ENCODE results near the gene TJAP1.
A peak's percentile ranks its signal among the peaks of the same experiment; 100 is the strongest.

TJAP1 gene

DNA sequence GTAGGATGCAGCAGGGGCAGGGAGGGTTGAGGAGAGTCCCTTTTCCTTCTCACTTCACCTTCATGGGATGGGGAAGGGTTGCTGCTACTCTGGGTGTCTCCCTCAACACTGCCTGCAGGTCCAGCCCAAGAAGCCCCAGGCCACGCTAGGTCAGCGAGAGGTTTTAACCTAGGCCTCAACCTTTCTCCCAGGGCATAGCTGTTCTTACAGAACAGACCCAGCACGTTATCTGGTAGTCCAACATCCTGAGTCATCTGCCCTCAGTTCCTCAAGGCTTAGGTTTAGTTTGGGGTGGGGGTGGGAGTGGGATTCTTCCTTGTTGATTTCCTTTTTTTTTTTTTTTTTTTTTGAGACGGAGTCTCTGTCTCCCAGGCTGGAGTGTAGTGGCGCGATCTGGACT, 17.0 kb downstream of the TJAP1 start:
- H3K4me2 ChIP-seq (ENCODE audit: low read length, poor library complexity, severe bottlenecking) = no peak overlapping the region
- H3K27ac ChIP-seq (ENCODE audit: low read length, poor library complexity, severe bottlenecking) = no peak overlapping the region
- H2BK120ac ChIP-seq (ENCODE audit: low read depth, low read length) = no peak overlapping the region
- H2BK15ac ChIP-seq (ENCODE audit: low read depth, poor library complexity, severe bottlenecking) = no peak overlapping the region
- H3K36me3 ChIP-seq (ENCODE audit: control insufficient read depth in 1 of 2, insufficient read depth in 2 of 2, low read depth in 1 of 2, low read length in 2 of 2) = peaks cover 20 to 38% of the 10 kb centered on the region in 2 experiments
- no peak overlapping the region for H3K9ac ChIP-seq (ENCODE audit: low read length)
- H3K79me1 ChIP-seq (replicated peaks; ENCODE audit: low read length, poor library complexity, severe bottlenecking) = peaks cover 33% of the 10 kb centered on the region
- DNase-seq = no peak
- WGBS = 98% methylated on average over 4 of the region's 6 CpGs
- H2BK5ac ChIP-seq (ENCODE audit: low read depth, low read length, poor library complexity, severe bottlenecking) = no peak overlapping the region
- no peaks in the 10 kb centered on the region for H3K27me3 ChIP-seq (ENCODE audit: control insufficient read depth in 1 of 2, insufficient read depth in 1 of 2, low read length in 2 of 2)
- no peak overlapping the region for H3K23ac ChIP-seq (ENCODE audit: low read length in 2 of 2)
- no peak overlapping the region for H2AFZ ChIP-seq (ENCODE audit: low read depth, low read length)
- no peak overlapping the region for H3K18ac ChIP-seq (ENCODE audit: low read depth in 1 of 2, low read length in 2 of 2)
- H3K14ac ChIP-seq (ENCODE audit: low read length in 2 of 2) = no peak overlapping the region
- H2BK12ac ChIP-seq (ENCODE audit: low read length in 2 of 2) = peak overlapping the region in 1 of 2 experiments; percentile 25
- H2AK5ac ChIP-seq (ENCODE audit: low read length, severe bottlenecking) = no peak overlapping the region
- no peak overlapping the region for H3K4ac ChIP-seq (ENCODE audit: low read depth in 1 of 2, low read length in 2 of 2)
- no peak overlapping the region for H4K8ac ChIP-seq (ENCODE audit: low read length)
- peaks cover 34% of the 10 kb centered on the region for H3K4me1 ChIP-seq (ENCODE audit: control insufficient read depth, insufficient read depth, low read depth, low read length)
- no peak overlapping the region for H3K4me3 ChIP-seq (ENCODE audit: insufficient read depth in 1 of 2, low read depth in 1 of 2, low read length in 2 of 2)
- no peak overlapping the region for H4K91ac ChIP-seq (ENCODE audit: low read length)
- H3K9me3 ChIP-seq (ENCODE audit: control insufficient read depth, low read length) = no peaks in the 10 kb centered on the region

DNA sequence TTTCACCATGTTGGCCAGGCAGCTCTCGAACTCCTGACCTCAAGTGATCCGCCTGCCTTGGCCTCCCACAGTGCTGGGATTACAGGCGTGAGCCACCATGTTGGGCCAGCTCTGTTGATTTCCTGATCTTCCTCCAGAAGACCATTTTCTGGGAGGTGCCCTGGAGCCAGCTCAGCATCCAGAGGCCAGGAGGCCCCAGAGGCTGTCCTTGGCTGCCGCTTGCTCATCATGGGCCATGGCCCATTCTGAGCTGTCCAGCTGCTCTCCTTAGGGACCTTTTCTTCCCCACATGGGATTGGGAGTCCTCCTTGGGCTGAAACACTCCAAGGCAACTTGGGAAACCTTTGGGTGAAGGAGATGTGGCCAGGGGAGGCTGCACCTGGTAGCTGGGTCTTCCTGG, 17.4 kb downstream of the TJAP1 start:
- Histone ChIP-seq H2BK120ac (ENCODE audit: low read depth, low read length) (no peak overlapping the region), H3K18ac (ENCODE audit: low read depth in 1 of 2, low read length in 2 of 2) (no peak overlapping the region), H2BK5ac (ENCODE audit: low read depth, low read length, poor library complexity, severe bottlenecking) (no peak overlapping the region), H3K4ac (ENCODE audit: low read depth in 1 of 2, low read length in 2 of 2) (no peak overlapping the region), H2AFZ (ENCODE audit: low read depth, low read length) (no peak overlapping the region), H3K27ac (ENCODE audit: low read length, poor library complexity, severe bottlenecking) (no peak overlapping the region), H3K23ac (ENCODE audit: low read length in 2 of 2) (no peak overlapping the region), H4K91ac (ENCODE audit: low read length) (peak overlapping the region; percentile 1), H3K79me1 (replicated peaks; ENCODE audit: low read length, poor library complexity, severe bottlenecking) (peaks cover 33% of the 10 kb centered on the region), H3K14ac (ENCODE audit: low read length in 2 of 2) (no peak overlapping the region), H3K27me3 (ENCODE audit: control insufficient read depth in 1 of 2, insufficient read depth in 1 of 2, low read length in 2 of 2) (no peaks in the 10 kb centered on the region), H3K4me2 (ENCODE audit: low read length, poor library complexity, severe bottlenecking) (no peak overlapping the region), H3K9me3 (ENCODE audit: control insufficient read depth, low read length) (no peaks in the 10 kb centered on the region), H3K4me3 (ENCODE audit: insufficient read depth in 1 of 2, low read depth in 1 of 2, low read length in 2 of 2) (no peak overlapping the region), H3K9ac (ENCODE audit: low read length) (no peak overlapping the region), H3K36me3 (ENCODE audit: control insufficient read depth in 1 of 2, insufficient read depth in 2 of 2, low read depth in 1 of 2, low read length in 2 of 2) (peaks cover 25 to 37% of the 10 kb centered on the region in 2 experiments), H4K8ac (ENCODE audit: low read length) (no peak overlapping the region), H2BK12ac (ENCODE audit: low read length in 2 of 2) (no peak overlapping the region), H3K4me1 (ENCODE audit: control insufficient read depth, insufficient read depth, low read depth, low read length) (peaks cover 33% of the 10 kb centered on the region), H2BK15ac (ENCODE audit: low read depth, poor library complexity, severe bottlenecking) (no peak overlapping the region), H2AK5ac (ENCODE audit: low read length, severe bottlenecking) (no peak overlapping the region)
- DNase-seq = no peak
- 97% methylated on average over 4 of the region's 4 CpGs for WGBS

DNA sequence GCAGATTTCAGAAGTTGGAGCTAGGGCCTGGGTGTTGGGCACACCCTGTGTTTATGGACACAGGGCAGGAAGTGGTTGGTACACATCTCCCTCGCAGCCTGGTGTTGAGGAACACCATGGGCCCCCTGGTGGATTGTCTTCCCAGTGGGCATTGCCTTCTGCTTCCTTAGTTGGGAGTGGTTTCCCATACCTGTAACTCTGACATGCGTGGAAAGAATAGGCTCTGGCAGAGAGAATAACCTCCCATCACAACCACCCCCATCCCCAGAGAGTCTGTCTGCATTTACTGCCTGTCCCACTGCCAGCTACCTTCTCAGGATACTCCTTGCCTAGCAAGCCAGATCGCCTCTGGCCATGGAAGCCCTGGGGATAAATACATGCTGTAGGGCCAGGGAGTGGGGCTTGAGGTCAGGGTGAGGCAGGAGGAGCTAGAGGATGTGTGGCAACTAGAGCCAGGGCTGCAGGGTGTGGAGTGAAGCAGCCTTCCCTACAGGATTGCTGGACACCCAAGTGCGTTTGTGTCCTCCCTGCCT, 18.1 kb downstream of the TJAP1 start:
- H3K9ac ChIP-seq (ENCODE audit: low read length) = no peak overlapping the region
- H2BK120ac ChIP-seq (ENCODE audit: low read depth, low read length) = no peak overlapping the region
- H3K4me1 ChIP-seq (ENCODE audit: control insufficient read depth, insufficient read depth, low read depth, low read length) = peaks cover 33% of the 10 kb centered on the region
- H3K4ac ChIP-seq (ENCODE audit: low read depth in 1 of 2, low read length in 2 of 2) = peak overlapping the region; percentile 9 to 44
- WGBS = 90% methylated on average over 4 of the region's 4 CpGs
- no peak overlapping the region for H4K91ac ChIP-seq (ENCODE audit: low read length)
- H2BK15ac ChIP-seq (ENCODE audit: low read depth, poor library complexity, severe bottlenecking) = no peak overlapping the region
- H4K8ac ChIP-seq (ENCODE audit: low read length) = no peak overlapping the region
- no peaks in the 10 kb centered on the region for H3K9me3 ChIP-seq (ENCODE audit: control insufficient read depth, low read length)
- H3K79me1 ChIP-seq (replicated peaks; ENCODE audit: low read length, poor library complexity, severe bottlenecking) = peaks cover 33% of the 10 kb centered on the region
- H2AK5ac ChIP-seq (ENCODE audit: low read length, severe bottlenecking) = no peak overlapping the region
- DNase-seq = peak; percentile 32
- no peak overlapping the region for H3K4me3 ChIP-seq (ENCODE audit: insufficient read depth in 1 of 2, low read depth in 1 of 2, low read length in 2 of 2)
- no peak overlapping the region for H3K27ac ChIP-seq (ENCODE audit: low read length, poor library complexity, severe bottlenecking)
- H2BK12ac ChIP-seq (ENCODE audit: low read length in 2 of 2) = no peak overlapping the region
- H3K23ac ChIP-seq (ENCODE audit: low read length in 2 of 2) = peak overlapping the region in 1 of 2 experiments; percentile 23
- H2BK5ac ChIP-seq (ENCODE audit: low read depth, low read length, poor library complexity, severe bottlenecking) = no peak overlapping the region
- no peaks in the 10 kb centered on the region for H3K27me3 ChIP-seq (ENCODE audit: control insufficient read depth in 1 of 2, insufficient read depth in 1 of 2, low read length in 2 of 2)
- H2AFZ ChIP-seq (ENCODE audit: low read depth, low read length) = no peak overlapping the region
- no peak overlapping the region for H3K4me2 ChIP-seq (ENCODE audit: low read length, poor library complexity, severe bottlenecking)
- peak overlapping the region in 1 of 2 experiments; percentile 84 for H3K14ac ChIP-seq (ENCODE audit: low read length in 2 of 2)
- H3K18ac ChIP-seq (ENCODE audit: low read depth in 1 of 2, low read length in 2 of 2) = peak overlapping the region in 1 of 2 experiments; percentile 11
- peaks cover 32 to 40% of the 10 kb centered on the region in 2 experiments for H3K36me3 ChIP-seq (ENCODE audit: control insufficient read depth in 1 of 2, insufficient read depth in 2 of 2, low read depth in 1 of 2, low read length in 2 of 2)

DNA sequence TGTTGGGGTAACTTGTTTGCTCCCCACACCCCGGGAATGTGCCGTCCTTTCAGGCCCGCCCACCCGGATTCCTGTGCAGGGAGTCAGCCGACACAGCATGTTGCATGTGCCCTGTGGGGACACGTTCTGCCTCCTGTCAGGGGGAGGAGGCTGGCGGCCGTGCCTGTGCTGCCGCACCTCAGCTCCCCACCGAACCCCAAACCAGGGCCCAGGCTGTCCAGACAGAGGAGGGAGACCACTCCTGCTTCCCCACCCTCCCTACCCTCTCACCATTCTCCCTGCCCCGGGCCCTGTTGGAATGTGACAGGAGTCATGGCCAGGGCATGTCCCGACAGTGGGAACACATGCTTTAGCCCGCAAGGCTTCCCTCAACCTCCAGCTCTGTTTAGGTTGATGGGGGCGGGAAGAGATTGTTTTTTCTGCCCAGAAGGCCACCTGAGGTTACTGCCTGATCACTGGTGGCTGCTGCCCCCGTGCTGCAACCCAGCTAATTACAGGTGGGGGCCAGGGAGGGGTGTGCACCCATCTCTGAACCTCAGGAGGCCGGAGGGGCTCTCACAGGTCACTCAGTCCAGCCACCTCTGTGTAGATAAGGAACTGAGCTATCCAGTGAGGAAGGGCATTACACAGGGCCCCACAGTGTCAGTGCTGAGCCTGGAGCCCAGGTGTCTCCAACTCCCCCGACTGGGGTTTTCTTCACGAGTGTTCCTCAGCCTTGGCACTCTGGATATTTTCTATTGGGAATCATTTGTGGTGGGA, 19.2 kb downstream of the TJAP1 start:
- no peak overlapping the region for H2BK15ac ChIP-seq (ENCODE audit: low read depth, poor library complexity, severe bottlenecking)
- H3K9ac ChIP-seq (ENCODE audit: low read length) = no peak overlapping the region
- DNase-seq = peak; percentile 54
- WGBS = 51% methylated on average over 13 of the region's 18 CpGs
- peak overlapping the region; percentile 36 for H2AK5ac ChIP-seq (ENCODE audit: low read length, severe bottlenecking)
- H3K23ac ChIP-seq (ENCODE audit: low read length in 2 of 2) = no peak overlapping the region
- no peak overlapping the region for H3K27ac ChIP-seq (ENCODE audit: low read length, poor library complexity, severe bottlenecking)
- no peak overlapping the region for H2BK120ac ChIP-seq (ENCODE audit: low read depth, low read length)
- H3K4me1 ChIP-seq (ENCODE audit: control insufficient read depth, insufficient read depth, low read depth, low read length) = peaks cover 33% of the 10 kb centered on the region
- H4K91ac ChIP-seq (ENCODE audit: low read length) = no peak overlapping the region
- H3K36me3 ChIP-seq (ENCODE audit: control insufficient read depth in 1 of 2, insufficient read depth in 2 of 2, low read depth in 1 of 2, low read length in 2 of 2) = peaks cover 42 to 50% of the 10 kb centered on the region in 2 experiments
- no peak overlapping the region for H3K18ac ChIP-seq (ENCODE audit: low read depth in 1 of 2, low read length in 2 of 2)
- H3K4me2 ChIP-seq (ENCODE audit: low read length, poor library complexity, severe bottlenecking) = peak overlapping the region; percentile 2
- no peak overlapping the region for H2AFZ ChIP-seq (ENCODE audit: low read depth, low read length)
- no peaks in the 10 kb centered on the region for H3K27me3 ChIP-seq (ENCODE audit: control insufficient read depth in 1 of 2, insufficient read depth in 1 of 2, low read length in 2 of 2)
- H2BK12ac ChIP-seq (ENCODE audit: low read length in 2 of 2) = no peak overlapping the region
- H2BK5ac ChIP-seq (ENCODE audit: low read depth, low read length, poor library complexity, severe bottlenecking) = no peak overlapping the region
- H3K14ac ChIP-seq (ENCODE audit: low read length in 2 of 2) = no peak overlapping the region
- no peaks in the 10 kb centered on the region for H3K9me3 ChIP-seq (ENCODE audit: control insufficient read depth, low read length)
- no peak overlapping the region for H4K8ac ChIP-seq (ENCODE audit: low read length)
- H3K4me3 ChIP-seq (ENCODE audit: insufficient read depth in 1 of 2, low read depth in 1 of 2, low read length in 2 of 2) = no peak overlapping the region
- no peak overlapping the region for H3K4ac ChIP-seq (ENCODE audit: low read depth in 1 of 2, low read length in 2 of 2)
- peaks cover 35% of the 10 kb centered on the region for H3K79me1 ChIP-seq (replicated peaks; ENCODE audit: low read length, poor library complexity, severe bottlenecking)

Data from mesenchymal stem cell (in vitro differentiated cells and primary cell).